K562 (cell line): ENCODE results near the gene DOK1. TPM values are rescaled to one million over a fixed set of nuclear protein-coding genes. Genes with fewer than 3 reads are reported as not detected.

Source experiments
- ATAC-seq: fragments of 200-7000 bp; cut with Tn5 transposase; 3 replicates; pipeline ENCODE4 v1.9.1; 2020; ENCODE audit warnings: moderate library complexity
- BruUV-seq: library from RNA; stranded (reverse); fragments of 400-500 nt; replicated peaks from 2 replicates; lab custom pipeline; 2021; lab: Mats Ljungman, UMichigan
- CTCF ChIA-PET: fragments of 300-600 bp; formaldehyde crosslinking; extraction: SDS; loops from one replicate; lab custom pipeline; 2021; ENCODE audit warnings: low intra/inter-chr PET ratio; lab: Yijun Ruan, JAX
- POLR2A ChIA-PET: fragments of 300-600, 350-650 bp; sonication (Branson Sonifier 250); formaldehyde crosslinking; extraction: SDS; loops from one replicate; lab custom pipeline; 2021; ENCODE audit warnings: antibody characterized with exemption, inconsistent platforms; lab: Yijun Ruan, JAX
- DNase-seq, 4 experiments: peaks; one replicate each; pipeline versions ENCODE4 v3.0.0 to v3.0.0-alpha.2; 2011 to 2018; ENCODE audit warnings: low spot score in 3 of 4, mixed read lengths in 3 of 4; ENCODE audit errors: extremely low read depth in 1 of 4
- FAIRE-seq: peaks from 2 replicates; lab custom pipeline; 2011; peaks lifted over from hg19 to GRCh38; lab: Jason Lieb, UNC
- H2AFZ ChIP-seq: 2 replicates; pipeline ENCODE4 v1.6.0; 2011; ENCODE audit warnings: low read depth, low read length, control low read depth, inconsistent platforms
- H3K27ac ChIP-seq: fragments of 200-600 bp; 3 replicates; pipeline ENCODE4 v1.8.0; 2011; ENCODE audit warnings: low read depth, mild to moderate bottlenecking, control low read depth, inconsistent platforms, low read length, moderate library complexity, mixed read lengths; ENCODE audit errors: extremely low read depth
- H3K27me3 ChIP-seq, 2 experiments: fragments of 300-600 bp in 1 of 2; 2 replicates in 1 of 2; 3 replicates in 1 of 2; pipeline versions ENCODE4 v1.6.0 to v1.8.0; 2011; ENCODE audit warnings: inconsistent platforms in 2 of 2, low read length in 2 of 2, mild to moderate bottlenecking in 1 of 2, mixed read lengths in 1 of 2, moderate library complexity in 1 of 2; ENCODE audit not compliant: control insufficient read depth in 2 of 2, insufficient read depth in 2 of 2
- H3K36me3 ChIP-seq: fragments of 300-600 bp; 3 replicates; pipeline ENCODE4 v1.8.0; 2011; ENCODE audit warnings: mild to moderate bottlenecking, low read length, inconsistent platforms; ENCODE audit not compliant: control insufficient read depth, insufficient read depth
- H3K4me1 ChIP-seq, 2 experiments: fragments of 200-600 bp in 1 of 2; replicated peaks in 1 of 2; 2 replicates in 1 of 2; 3 replicates in 1 of 2; pipeline versions ENCODE4 v1.5.1 to v1.8.0; 2011; ENCODE audit warnings: inconsistent platforms in 2 of 2, low read length in 2 of 2, mild to moderate bottlenecking in 1 of 2, mixed read lengths in 1 of 2, moderate library complexity in 1 of 2; ENCODE audit not compliant: control insufficient read depth in 2 of 2, insufficient read depth in 2 of 2
- H3K4me2 ChIP-seq: 2 replicates; pipeline ENCODE4 v1.6.1; 2011; ENCODE audit warnings: low read length, control low read depth, inconsistent platforms, mixed read lengths; ENCODE audit not compliant: insufficient read depth
- H3K4me3 ChIP-seq: fragments of 200-600 bp; sonication (generic), shearing (Covaris generic); 2 replicates; pipeline ENCODE4 v1.5.1; 2016; ENCODE audit warnings: control low read depth, inconsistent platforms
- H3K79me2 ChIP-seq: fragments of 200-600 bp; 3 replicates; pipeline ENCODE4 v1.8.0; 2011; ENCODE audit warnings: low read length, inconsistent platforms; ENCODE audit not compliant: control insufficient read depth, insufficient read depth
- H3K9ac ChIP-seq, 2 experiments: 2 replicates each; pipeline versions ENCODE4 v1.6.0 to v1.6.1; 2011; ENCODE audit warnings: low read depth in 2 of 2, low read length in 2 of 2, control low read depth in 1 of 2, inconsistent platforms in 1 of 2, mild to moderate bottlenecking in 1 of 2, mixed read lengths in 1 of 2; ENCODE audit not compliant: insufficient read depth in 1 of 2
- H3K9me1 ChIP-seq: one replicate; pipeline ENCODE4 v1.6.0; 2011; ENCODE audit warnings: inconsistent platforms, mild to moderate bottlenecking, low read length, moderate library complexity; ENCODE audit not compliant: control insufficient read depth, insufficient read depth
- H3K9me3 ChIP-seq: replicated peaks from 2 replicates; pipeline ENCODE4 v1.5.1; 2011; ENCODE audit warnings: low read depth, low read length, inconsistent platforms; ENCODE audit not compliant: control insufficient read depth, insufficient read depth
- H4K20me1 ChIP-seq: replicated peaks from 2 replicates; pipeline ENCODE4 v1.6.1; 2011; ENCODE audit warnings: low read length, inconsistent platforms, mixed read lengths; ENCODE audit not compliant: control insufficient read depth, insufficient read depth
- PCBP1 ChIP-seq: fragments of 200-400 bp; formaldehyde crosslinking; IDR thresholded peaks from 2 replicates; pipeline ENCODE4 v1.6.1; 2018; ENCODE audit warnings: mild to moderate bottlenecking, low read depth, low read length; ENCODE audit not compliant: poor library complexity, severe bottlenecking
- TAF9B ChIP-seq: fragments of 450-650 bp; IDR thresholded peaks from 2 replicates; pipeline ENCODE4 v1.6.1; 2018; ENCODE audit warnings: mild to moderate bottlenecking; ENCODE audit not compliant: partially characterized antibody
- ZBTB33 ChIP-seq: sonication (generic); formaldehyde crosslinking; IDR thresholded peaks from 2 replicates; pipeline ENCODE4 v1.8.1; 2023; ENCODE audit warnings: mild to moderate bottlenecking, missing genetic modification reagents
- WGBS: fragments of 100-300 bp; shearing (Covaris generic); methylation state at CpG from one replicate; pipeline ENCODE4 v1.1.6; 2016; ENCODE audit warnings: low coverage, mixed read lengths; ENCODE audit not compliant: insufficient coverage; ENCODE audit errors: missing lambda C conversion rate; 5-methylcytosine and 5-hydroxymethylcytosine counted together
- in situ Hi-C: fragments of 300-500 bp; cut with MboI; formaldehyde crosslinking; loops from 4 replicates; pipeline ENCODE4 v1.15.0; 2018; ENCODE audit warnings: inconsistent platforms, mixed read lengths
- intact Hi-C: fragments of 100-400 bp; cut with micrococcal nuclease; formaldehyde crosslinking; loops from 2 replicates; pipeline ENCODE4 v1.14.2; 2022
- polyA plus RNA-seq, 8 experiments: library from polyadenylated mRNA; depleted of rRNA in 4 of 8; stranded (reverse) in 5 of 8; unstranded in 3 of 8; fragments of >200 nt; fragmentation: Nextera tagmentation in 2 of 8; fragmentation: Illumina TruSeq in 1 of 8; extraction: Ambion mirVana in 2 of 8; extraction: Trizol in 1 of 8; gene quantifications; 2 replicates each; pipeline versions ENCODE4 v1.2.1 to v1.2.3, GENCODE V29; 2011 to 2014; ENCODE audit warnings: inconsistent platforms in 1 of 8, missing spikeins in 1 of 8
- total RNA-seq, 7 experiments: library from RNA; depleted of rRNA in 6 of 7; stranded (reverse); fragments of >200 nt in 6 of 7; fragmentation: Illumina TruSeq in 2 of 7; extraction: Trizol in 2 of 7; gene quantifications; 2 replicates each; pipeline versions ENCODE4 v1.2.1 to v1.2.3, GENCODE V29; 2011 to 2021; ENCODE audit warnings: low replicate concordance in 1 of 7

Gene DOK1
- total and polyA plus RNA-seq, 9 of the 15 experiments (the other 6 are each of a cell fraction or from before 2014, with no cell fraction given), result 0.59 to 36.4 (median 16.1) TPM

- Histone ChIP-seq H3K4me2 (no peak overlapping the region), H3K9me1 (no peaks in the 10 kb centered on the region), H3K9me3 (no peaks in the 10 kb centered on the region), H3K27ac (no peak overlapping the region), H4K20me1 (no peaks in the 10 kb centered on the region), H2AFZ (no peak overlapping the region), H3K79me2 (no peaks in the 10 kb centered on the region), H3K4me3 (no peak overlapping the region), H3K4me1 (peaks cover 0 to 19% of the 10 kb centered on the region in 2 experiments; a peak in 3 of 5 replicates), H3K27me3 (no peaks in the 10 kb centered on the region), H3K36me3 (no peaks in the 10 kb centered on the region), H3K9ac (no peak overlapping the region)
- POLR2A ChIA-PET, result interaction anchor here (0.5 kb wide), 1 partner anchor 49 kb away, joined by 3 read pairs; no protein-coding TSS in a partner anchor
- ATAC-seq (no peak), DNase-seq (no peak), FAIRE-seq (no peak)
- in situ Hi-C loops, result no loop called here
- 94% methylated on average over 25 of the region's 60 CpGs for WGBS
- intact Hi-C loops, result no loop called here
- TF ChIP-seq ZBTB33 (CRISPR knock-in tag) (peak; percentile 22; the same call in 1 of the 2 replicates), TAF9B (no peak), PCBP1 (peak; percentile 9)
- CTCF ChIA-PET, result no interaction called here
- no TSS peak for BruUV-seq
These were observed 39.1 kb upstream of the DOK1 start for GRCh38 chr2:74515271-74515980.
